ENCODE results near the gene TSPAN12. TPM values are rescaled to one million over a fixed set of nuclear protein-coding genes. Genes with fewer than 3 reads are reported as not detected.

TSPAN12 gene
- total RNA-seq, 1 donor from 2014 or later: 68.7 TPM

DNA sequence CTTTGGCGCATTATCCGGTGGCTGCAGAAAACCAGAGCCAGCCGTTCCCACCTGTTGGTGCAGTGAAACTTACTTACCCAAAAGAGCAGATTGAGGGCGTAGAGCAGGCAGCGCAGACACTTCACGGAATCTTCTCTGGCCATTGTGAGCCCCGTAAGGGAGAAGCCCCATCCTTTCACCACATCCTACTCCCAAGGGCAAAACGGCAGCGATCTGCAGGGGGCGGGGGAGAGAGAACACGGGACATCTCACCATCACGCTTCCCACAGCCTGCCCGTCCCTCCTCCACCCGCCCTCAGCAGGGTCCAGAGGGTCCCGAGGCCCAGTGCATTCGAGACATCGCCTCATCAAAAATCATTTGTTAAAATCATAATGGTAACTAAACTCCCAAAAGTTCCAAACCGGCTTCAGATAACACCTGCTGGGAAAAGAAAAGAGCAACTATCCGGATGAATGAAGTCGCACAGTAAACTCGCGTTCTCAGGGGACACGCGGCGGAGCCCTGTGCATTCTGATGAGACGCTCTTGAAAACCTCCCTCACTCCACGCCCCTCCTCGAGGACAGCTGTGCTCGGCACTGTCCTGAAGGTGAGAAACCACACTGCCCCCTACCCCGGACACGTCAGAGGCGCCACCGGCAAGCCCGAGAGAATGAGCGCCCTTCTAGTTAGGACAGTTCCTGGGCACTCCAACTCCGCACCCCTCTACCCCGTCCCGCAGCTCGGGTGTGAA is 1.2 kb downstream of the TSPAN12 start:
- intact Hi-C loops (cut with micrococcal nuclease): no loop called here

DNA sequence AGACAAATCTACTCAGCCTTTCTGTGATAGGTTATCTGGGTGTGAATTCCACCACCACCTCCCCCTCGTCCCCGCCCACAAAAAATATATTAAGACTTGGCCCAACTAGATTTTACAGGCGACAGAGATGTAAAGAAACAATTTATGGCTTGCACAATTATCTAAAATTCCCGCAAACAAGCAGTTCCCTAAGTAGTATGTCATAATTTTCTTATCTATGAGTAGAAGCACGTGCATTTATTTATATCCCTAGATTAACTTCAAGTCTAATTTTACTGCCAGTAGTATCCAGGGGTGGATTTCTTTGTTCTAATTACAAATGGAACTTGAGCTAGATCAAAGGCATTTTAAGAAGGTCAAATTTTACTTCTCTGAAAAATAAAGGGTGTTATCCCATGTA is 1.7 kb downstream of the TSPAN12 start:
- H3K27me3 ChIP-seq (ENCODE audit: low read depth): no peaks in the 10 kb centered on the region
- no peak for DNase-seq
- intact Hi-C loops (cut with micrococcal nuclease): no loop called here
- H3K27ac ChIP-seq (replicated peaks): peak overlapping the region; percentile 97
- TF ChIP-seq, protein P1, sequence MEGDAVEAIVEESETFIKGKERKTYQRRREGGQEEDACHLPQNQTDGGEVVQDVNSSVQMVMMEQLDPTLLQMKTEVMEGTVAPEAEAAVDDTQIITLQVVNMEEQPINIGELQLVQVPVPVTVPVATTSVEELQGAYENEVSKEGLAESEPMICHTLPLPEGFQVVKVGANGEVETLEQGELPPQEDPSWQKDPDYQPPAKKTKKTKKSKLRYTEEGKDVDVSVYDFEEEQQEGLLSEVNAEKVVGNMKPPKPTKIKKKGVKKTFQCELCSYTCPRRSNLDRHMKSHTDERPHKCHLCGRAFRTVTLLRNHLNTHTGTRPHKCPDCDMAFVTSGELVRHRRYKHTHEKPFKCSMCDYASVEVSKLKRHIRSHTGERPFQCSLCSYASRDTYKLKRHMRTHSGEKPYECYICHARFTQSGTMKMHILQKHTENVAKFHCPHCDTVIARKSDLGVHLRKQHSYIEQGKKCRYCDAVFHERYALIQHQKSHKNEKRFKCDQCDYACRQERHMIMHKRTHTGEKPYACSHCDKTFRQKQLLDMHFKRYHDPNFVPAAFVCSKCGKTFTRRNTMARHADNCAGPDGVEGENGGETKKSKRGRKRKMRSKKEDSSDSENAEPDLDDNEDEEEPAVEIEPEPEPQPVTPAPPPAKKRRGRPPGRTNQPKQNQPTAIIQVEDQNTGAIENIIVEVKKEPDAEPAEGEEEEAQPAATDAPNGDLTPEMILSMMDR (IDR thresholded peaks at IDR 0.05; ENCODE audit: borderline replicate concordance): no peak
- no peaks in the 10 kb centered on the region for H3K36me3 ChIP-seq
- peak overlapping the region; percentile 80 for H3K4me3 ChIP-seq
- no peaks in the 10 kb centered on the region for H3K9me3 ChIP-seq (replicated peaks)
- H3K4me1 ChIP-seq: peaks cover 36% of the 10 kb centered on the region

More for the DNA sequence above, 1.2 kb downstream of the TSPAN12 start:
- TF ChIP-seq, protein P1 (IDR thresholded peaks at IDR 0.05; ENCODE audit: borderline replicate concordance): no peak
- no peaks in the 10 kb centered on the region for H3K36me3 ChIP-seq
- peak; percentile 38 for DNase-seq
- peak overlapping the region; percentile 97 for H3K27ac ChIP-seq (replicated peaks)
- peak overlapping the region; percentile 80 for H3K4me3 ChIP-seq
- no peaks in the 10 kb centered on the region for H3K9me3 ChIP-seq (replicated peaks)
- peaks cover 36% of the 10 kb centered on the region for H3K4me1 ChIP-seq
- no peaks in the 10 kb centered on the region for H3K27me3 ChIP-seq (ENCODE audit: low read depth)

DNA sequence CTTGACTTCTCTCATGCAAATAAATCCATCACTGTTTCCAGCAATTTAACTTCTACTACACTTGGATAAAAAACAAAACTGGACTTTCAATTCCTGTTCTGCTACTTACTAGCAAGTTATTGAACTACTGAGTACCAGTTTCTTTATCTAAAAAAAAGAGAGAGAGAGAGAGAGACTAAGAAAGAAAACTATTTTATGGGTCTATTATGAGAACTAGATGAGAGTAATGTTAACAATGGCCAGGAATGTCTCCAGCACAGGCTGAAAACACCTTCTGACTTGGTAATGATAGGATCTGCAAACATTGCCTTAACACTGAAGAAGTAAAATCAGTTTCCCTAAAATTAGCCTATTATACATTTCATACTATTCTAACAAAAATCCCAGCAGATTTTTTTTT is 5.2 kb downstream of the TSPAN12 start:
- DNase-seq: no peak
- TF ChIP-seq, protein P1 (IDR thresholded peaks at IDR 0.05; ENCODE audit: borderline replicate concordance): no peak
- peaks cover 38% of the 10 kb centered on the region for H3K4me1 ChIP-seq
- no peak overlapping the region for H3K27ac ChIP-seq (replicated peaks)
- intact Hi-C loops (cut with micrococcal nuclease): no loop called here
- no peak overlapping the region for H3K4me3 ChIP-seq
- no peaks in the 10 kb centered on the region for H3K9me3 ChIP-seq (replicated peaks)
- H3K27me3 ChIP-seq (ENCODE audit: low read depth): no peaks in the 10 kb centered on the region
- H3K36me3 ChIP-seq: no peaks in the 10 kb centered on the region

GRCh38 chr7:120843109-120843508 is 14.8 kb downstream of the TSPAN12 start:
- TF ChIP-seq, protein P1 (IDR thresholded peaks at IDR 0.05; ENCODE audit: borderline replicate concordance): no peak
- H3K27ac ChIP-seq (replicated peaks): no peak overlapping the region
- intact Hi-C loops (cut with micrococcal nuclease): no loop called here
- H3K36me3 ChIP-seq: peaks cover 12% of the 10 kb centered on the region
- no peaks in the 10 kb centered on the region for H3K9me3 ChIP-seq (replicated peaks)
- DNase-seq: no peak
- peaks cover 37% of the 10 kb centered on the region for H3K4me1 ChIP-seq
- H3K27me3 ChIP-seq (ENCODE audit: low read depth): no peaks in the 10 kb centered on the region
- no peak overlapping the region for H3K4me3 ChIP-seq

DNA sequence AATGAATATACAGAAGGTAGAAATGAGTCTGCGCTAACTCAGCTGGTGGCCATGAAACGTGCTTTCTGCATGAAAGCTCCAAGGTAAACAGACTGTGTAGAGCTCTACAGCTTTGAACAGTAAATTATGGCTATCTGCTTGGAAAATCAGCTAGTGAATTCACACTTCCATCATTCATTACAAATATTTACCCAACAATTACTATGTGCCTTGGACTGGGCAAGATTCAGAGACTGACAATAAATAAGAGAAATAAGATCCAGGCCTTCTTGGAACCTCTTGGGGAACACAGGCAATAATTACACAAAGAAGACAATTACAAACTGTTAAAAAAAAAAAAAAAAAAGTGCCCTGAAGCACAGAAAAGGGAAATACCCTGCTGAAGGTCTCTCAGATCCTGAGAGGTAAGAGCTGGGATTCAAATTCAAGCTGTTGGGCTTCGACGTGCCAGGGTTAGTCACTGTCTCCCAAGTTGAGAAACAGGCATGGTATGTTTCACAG is 15.8 kb downstream of the TSPAN12 start:
- H3K4me1 ChIP-seq: peaks cover 28% of the 10 kb centered on the region
- H3K4me3 ChIP-seq: no peak overlapping the region
- H3K27ac ChIP-seq (replicated peaks): no peak overlapping the region
- H3K27me3 ChIP-seq (ENCODE audit: low read depth): no peaks in the 10 kb centered on the region
- no peaks in the 10 kb centered on the region for H3K9me3 ChIP-seq (replicated peaks)
- TF ChIP-seq, protein P1 (IDR thresholded peaks at IDR 0.05; ENCODE audit: borderline replicate concordance): no peak
- peaks cover 20% of the 10 kb centered on the region for H3K36me3 ChIP-seq
- DNase-seq: no peak
- intact Hi-C loops (cut with micrococcal nuclease): no loop called here
